ENCODE data around the gene IGF1R.

IGF1R gene

GRCh38 chr15:98941595-98942255 is 293.4 kb downstream of the IGF1R start:
- H3K4me3 ChIP-seq (ENCODE audit: low read depth, low read length), result no peak overlapping the region
- TF ChIP-seq, protein P1, sequence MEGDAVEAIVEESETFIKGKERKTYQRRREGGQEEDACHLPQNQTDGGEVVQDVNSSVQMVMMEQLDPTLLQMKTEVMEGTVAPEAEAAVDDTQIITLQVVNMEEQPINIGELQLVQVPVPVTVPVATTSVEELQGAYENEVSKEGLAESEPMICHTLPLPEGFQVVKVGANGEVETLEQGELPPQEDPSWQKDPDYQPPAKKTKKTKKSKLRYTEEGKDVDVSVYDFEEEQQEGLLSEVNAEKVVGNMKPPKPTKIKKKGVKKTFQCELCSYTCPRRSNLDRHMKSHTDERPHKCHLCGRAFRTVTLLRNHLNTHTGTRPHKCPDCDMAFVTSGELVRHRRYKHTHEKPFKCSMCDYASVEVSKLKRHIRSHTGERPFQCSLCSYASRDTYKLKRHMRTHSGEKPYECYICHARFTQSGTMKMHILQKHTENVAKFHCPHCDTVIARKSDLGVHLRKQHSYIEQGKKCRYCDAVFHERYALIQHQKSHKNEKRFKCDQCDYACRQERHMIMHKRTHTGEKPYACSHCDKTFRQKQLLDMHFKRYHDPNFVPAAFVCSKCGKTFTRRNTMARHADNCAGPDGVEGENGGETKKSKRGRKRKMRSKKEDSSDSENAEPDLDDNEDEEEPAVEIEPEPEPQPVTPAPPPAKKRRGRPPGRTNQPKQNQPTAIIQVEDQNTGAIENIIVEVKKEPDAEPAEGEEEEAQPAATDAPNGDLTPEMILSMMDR (IDR thresholded peaks at IDR 0.05; ENCODE audit: borderline replicate concordance, insufficient read depth, low read depth, low read length), result no peak

DNA sequence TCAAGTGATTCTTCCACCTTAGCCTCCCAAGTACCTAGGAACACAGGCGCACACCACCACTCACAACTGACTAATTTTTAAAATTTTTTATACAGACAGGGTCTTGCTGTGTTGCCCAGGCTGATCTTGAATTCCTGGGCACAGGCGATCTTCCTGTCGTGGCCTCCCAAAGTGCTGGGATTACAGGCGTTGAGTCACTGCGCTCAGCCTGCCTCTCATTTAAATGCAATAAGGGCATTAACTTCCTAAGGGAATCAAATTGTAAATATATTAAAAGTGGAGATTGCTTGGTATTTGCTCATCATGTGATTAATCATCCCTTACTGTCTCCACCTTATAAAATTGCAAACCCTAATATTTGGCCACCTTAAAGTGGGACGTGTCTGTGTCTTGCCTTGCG is 294.1 kb downstream of the IGF1R start:
- H3K4me3 ChIP-seq (ENCODE audit: low read depth, low read length), result no peak overlapping the region
- TF ChIP-seq, protein P1 (IDR thresholded peaks at IDR 0.05; ENCODE audit: borderline replicate concordance, insufficient read depth, low read depth, low read length), result no peak

GRCh38 chr15:98943051-98943508 is 294.7 kb downstream of the IGF1R start:
- H3K4me3 ChIP-seq (ENCODE audit: low read depth, low read length), result no peak overlapping the region
- TF ChIP-seq, protein P1 (IDR thresholded peaks at IDR 0.05; ENCODE audit: borderline replicate concordance, insufficient read depth, low read depth, low read length), result no peak

DNA sequence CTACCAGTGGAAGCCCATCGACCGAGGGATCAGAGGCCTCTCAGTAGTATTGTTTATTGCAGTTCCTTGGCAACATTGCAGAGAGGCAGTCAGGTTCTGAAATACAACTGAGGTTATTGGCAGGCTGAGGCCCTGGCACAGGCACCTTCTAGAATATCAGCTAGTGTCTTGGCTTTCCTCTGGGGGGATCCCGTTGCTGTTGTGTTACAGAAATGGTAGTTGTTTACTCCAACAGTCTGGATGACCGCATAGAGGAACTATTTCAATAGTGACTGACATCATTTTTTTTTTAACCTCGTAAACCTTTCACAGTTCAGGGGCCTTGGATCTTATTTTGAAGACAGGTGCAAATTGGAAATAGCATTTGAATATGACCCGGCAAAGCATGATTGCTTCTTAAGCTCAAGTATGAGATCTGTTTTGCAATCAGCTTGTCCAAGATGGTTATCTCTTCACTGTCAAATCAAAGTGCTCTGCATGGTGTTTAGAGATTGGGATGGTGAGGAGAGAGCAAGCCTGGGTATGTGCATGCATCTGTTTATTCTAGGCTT is 295.3 kb downstream of the IGF1R start:
- TF ChIP-seq, protein P1 (IDR thresholded peaks at IDR 0.05; ENCODE audit: borderline replicate concordance, insufficient read depth, low read depth, low read length), result no peak
- no peak overlapping the region for H3K4me3 ChIP-seq (ENCODE audit: low read depth, low read length)

- no peak overlapping the region for H3K4me3 ChIP-seq (ENCODE audit: low read depth, low read length)
These were observed 298.2 kb downstream of the IGF1R start for GRCh38 chr15:98946301-98947255.

DNA sequence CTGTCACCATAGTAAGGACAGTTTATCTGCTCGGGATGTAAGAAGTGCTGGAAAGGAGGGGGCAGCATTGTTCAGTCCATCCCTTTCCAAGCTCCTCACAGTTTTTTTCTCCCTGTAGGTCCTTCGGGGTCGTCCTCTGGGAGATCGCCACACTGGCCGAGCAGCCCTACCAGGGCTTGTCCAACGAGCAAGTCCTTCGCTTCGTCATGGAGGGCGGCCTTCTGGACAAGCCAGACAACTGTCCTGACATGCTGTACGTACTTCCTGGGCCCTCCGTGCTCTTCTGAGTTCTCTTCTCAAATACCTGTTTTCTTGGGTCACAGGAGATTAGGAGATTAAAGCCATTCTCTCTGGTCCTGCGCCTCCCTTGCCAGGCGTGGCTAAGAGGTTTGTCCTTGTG is 300.1 kb downstream of the IGF1R start:
- no peak overlapping the region for H3K4me3 ChIP-seq (ENCODE audit: low read depth, low read length)
- TF ChIP-seq, protein P1 (IDR thresholded peaks at IDR 0.05; ENCODE audit: borderline replicate concordance, insufficient read depth, low read depth, low read length), result no peak

More at GRCh38 chr15:98946301-98947255, 298.2 kb downstream of the IGF1R start:
- TF ChIP-seq, protein P1 (IDR thresholded peaks at IDR 0.05; ENCODE audit: borderline replicate concordance, insufficient read depth, low read depth, low read length), result no peak
